GDM1 (cell line): Measurements from ENCODE around the gene ABCC5.
"Not testable (repeated sequence)": the region's sequence is repeated elsewhere in the genome, so short reads cannot be mapped to it uniquely, and the experiment has no call there.

ENCODE experiments used
- DNase-seq: peaks from one replicate; lab custom pipeline; 2025; lab: John Stamatoyannopoulos, UW

ABCC5 gene

GRCh38 chr3:183892610-183893214, 125.0 kb downstream of the ABCC5 start:
- no peak for DNase-seq

- no peak for DNase-seq
These were observed 131.9 kb downstream of the ABCC5 start for GRCh38 chr3:183885766-183886165.

GRCh38 chr3:183884427-183885296, 133.0 kb downstream of the ABCC5 start, which contains the start of gene PARL:
TSS of gene PARL (minus strand) at chr3:183884880. CDS start at chr3:183884846, 34 bp downstream.
- DNase-seq: peak; percentile 87

- no peak for DNase-seq
These were observed 133.6 kb downstream of the ABCC5 start for GRCh38 chr3:183884097-183884426.

GRCh38 chr3:183883291-183884096, 134.2 kb downstream of the ABCC5 start:
- DNase-seq: no peak

- no peak for DNase-seq
These were observed 137.6 kb downstream of the ABCC5 start for GRCh38 chr3:183880121-183880520.

GRCh38 chr3:183879243-183879642, 138.4 kb downstream of the ABCC5 start:
- DNase-seq: no peak

GRCh38 chr3:183878071-183878470, 139.6 kb downstream of the ABCC5 start:
- DNase-seq: peak; percentile 77

GRCh38 chr3:183877227-183877626, 140.5 kb downstream of the ABCC5 start:
- DNase-seq: not testable (repeated sequence)

- DNase-seq: no peak
These were observed 142.3 kb downstream of the ABCC5 start for GRCh38 chr3:183875411-183875810.

GRCh38 chr3:183873914-183874313, 143.8 kb downstream of the ABCC5 start:
- DNase-seq: no peak

GRCh38 chr3:183871541-183871940, 146.1 kb downstream of the ABCC5 start:
- DNase-seq: no peak

GRCh38 chr3:183870563-183870962, 147.1 kb downstream of the ABCC5 start:
- DNase-seq: no peak
